HG03342 (cell line): ENCODE results near the gene PRRC2B.
"Not testable (repeated sequence)": the region's sequence is repeated elsewhere in the genome, so short reads cannot be mapped to it uniquely, and the experiment has no call there.

Source experiments
- ATAC-seq: cut with Tn5 transposase; IDR thresholded peaks from one replicate; pipeline ENCODE4 v1.9.1; 2021; ENCODE audit warnings: mild to moderate bottlenecking, moderate library complexity; ENCODE audit not compliant: unreplicated experiment

Gene PRRC2B

DNA sequence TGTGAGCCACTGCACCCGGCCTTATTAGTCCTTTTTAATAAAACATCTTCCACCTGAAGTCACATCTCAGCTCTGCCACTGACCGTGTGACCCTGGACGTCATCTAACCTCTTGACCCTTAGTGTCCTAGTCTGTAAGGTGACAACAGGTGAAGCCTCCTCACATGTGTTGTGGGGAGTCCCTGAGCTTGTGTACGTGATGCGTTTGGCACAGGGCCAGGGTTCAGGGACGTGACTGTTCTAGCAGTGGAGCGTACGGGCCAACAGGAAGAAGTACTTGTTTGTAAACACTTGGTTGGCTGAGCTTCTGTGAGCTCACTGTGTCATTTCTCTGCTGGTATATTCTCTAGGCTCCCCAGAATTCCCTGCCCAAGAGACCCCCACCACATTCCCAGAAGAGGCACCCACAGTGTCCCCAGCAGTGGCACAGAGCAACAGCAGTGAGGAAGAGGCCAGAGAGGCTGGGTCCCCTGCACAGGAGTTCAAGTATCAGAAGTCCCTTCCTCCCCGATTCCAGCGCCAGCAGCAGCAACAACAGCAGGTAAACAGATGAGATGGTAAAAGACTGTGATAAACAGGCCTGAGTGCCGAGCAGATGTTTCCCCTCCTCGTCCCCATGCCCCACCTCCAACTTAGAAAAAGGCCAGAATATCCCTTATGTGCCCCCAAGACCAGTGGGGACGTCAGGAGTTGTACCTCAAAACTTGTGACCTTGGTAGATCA, 73.5 kb downstream of the PRRC2B start:
- no peak for ATAC-seq

DNA sequence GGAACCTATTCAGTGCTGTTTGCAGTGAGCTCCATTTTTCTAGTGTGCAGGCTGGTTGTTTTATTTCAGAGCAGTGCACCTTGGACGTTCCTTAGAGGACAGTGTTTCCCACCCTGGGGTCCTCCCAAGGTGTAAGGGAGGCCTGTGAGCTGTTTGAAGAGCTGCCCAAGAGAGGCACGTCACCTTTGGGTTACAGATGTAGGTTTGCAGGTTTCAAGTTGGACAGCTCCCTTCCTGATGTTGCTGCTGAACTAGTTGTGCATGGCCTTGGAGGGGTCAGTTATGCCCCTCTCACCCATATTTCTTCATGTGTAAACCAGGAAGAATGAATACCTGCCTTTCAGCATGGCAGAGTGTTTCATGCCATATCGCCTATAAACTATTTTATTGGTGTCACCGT, 74.1 kb downstream of the PRRC2B start:
- ATAC-seq, result no peak

DNA sequence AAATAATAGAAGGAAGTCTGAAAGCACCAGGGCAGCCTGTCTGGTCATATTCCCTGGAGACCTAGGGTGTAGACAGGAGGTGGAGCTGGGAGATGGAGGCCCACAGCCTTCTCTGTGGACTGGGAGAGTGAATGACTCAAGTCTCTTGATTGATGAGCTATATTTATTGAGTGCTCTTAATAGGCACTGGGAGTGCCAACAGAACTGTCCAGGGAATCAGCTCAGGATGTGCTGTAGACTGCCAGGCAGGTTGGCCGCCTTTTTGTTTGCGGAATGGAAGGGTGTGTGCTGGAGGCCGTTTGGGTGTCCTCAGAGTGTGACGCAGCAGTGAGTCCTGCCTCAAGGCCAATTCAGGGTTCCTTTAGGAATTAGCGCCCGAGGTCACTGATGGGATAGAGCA, 75.5 kb downstream of the PRRC2B start:
- no peak for ATAC-seq

DNA sequence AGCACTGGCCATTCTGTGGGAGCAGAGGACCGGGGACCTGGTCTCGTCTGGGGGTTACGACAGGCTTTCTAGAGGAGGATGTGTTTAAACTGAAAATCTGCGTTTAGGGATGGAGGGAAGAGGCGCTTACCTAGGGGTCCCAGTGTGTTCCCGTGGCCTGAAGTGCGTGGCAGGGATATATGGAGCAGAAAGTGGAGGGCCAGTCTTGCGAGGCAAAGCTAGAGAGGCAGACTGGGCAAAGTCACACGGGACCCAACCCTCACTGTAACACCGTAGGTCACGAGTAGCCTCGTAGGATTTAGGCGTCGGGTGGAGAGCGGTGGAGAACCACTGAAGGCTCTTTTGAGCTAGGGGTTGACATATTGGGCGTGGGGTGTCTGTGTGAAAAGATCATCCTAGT, 76.1 kb downstream of the PRRC2B start:
- ATAC-seq, result no peak

DNA sequence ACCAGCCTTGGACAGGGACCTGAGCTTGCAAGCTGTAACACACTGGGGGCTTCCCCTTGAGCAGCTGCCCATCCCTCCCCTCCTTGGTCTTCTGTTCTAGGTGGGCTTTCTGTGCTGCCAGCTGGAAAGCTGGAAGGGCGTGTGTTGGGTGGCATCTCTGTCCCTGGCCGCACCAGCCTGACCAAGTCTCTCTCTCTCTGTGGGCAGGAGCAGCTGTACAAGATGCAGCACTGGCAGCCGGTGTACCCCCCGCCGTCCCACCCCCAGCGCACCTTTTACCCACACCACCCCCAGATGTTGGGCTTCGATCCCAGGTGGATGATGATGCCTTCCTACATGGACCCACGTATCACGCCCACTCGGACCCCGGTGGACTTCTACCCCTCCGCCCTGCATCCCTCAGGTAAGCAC, 76.7 kb downstream of the PRRC2B start:
- ATAC-seq, result no peak

DNA sequence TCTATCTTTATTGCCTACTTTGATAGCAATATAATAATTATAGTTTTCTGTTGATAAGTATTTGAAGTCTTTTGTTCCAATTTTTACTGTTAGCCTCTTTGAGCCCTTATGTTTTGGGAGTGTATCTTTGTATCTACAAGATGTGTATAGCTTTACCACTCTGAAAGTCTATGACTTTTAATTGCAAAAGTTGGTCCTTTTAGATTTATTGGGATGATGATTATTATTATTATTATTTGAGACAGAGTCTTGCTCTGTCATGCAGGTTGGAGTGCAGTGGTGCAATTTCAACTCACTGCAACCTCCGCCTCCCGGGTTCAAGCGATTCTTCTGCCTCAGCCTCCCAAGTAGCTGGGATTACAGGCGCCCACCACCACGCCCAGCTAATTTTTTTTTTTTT, 78.2 kb downstream of the PRRC2B start:
- not testable (repeated sequence) for ATAC-seq

DNA sequence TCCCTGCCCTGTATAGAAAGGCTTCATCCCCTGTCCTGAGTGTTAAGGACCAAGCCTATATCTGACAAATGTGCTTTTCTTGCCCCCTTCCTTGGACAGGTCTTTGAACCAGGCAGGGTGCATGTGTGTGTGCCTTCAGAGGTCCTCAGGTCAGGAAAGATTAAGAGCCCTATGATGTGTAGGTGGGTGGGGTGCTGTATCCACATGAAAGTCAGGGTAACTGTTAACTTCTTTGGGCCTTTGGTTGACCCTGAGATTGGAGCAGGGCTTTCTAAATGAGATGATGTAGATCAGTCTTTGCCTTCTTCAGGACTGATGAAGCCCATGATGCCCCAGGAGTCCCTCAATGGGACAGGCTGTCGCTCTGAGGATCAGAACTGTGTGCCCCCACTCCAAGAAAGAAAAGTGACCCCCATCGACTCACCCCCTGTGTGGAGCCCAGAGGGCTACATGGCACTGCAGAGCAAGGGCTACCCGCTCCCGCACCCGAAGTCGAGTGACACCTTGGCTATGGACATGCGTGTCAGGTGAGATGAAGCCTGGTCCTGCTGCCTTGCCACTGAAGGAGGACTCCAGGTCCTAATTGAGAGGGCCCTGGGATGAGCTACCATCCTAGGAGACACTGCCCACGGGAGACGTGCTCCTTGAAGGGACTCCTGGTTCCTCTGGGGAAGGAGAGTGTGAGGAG, 79.5 kb downstream of the PRRC2B start:
- no peak for ATAC-seq

DNA sequence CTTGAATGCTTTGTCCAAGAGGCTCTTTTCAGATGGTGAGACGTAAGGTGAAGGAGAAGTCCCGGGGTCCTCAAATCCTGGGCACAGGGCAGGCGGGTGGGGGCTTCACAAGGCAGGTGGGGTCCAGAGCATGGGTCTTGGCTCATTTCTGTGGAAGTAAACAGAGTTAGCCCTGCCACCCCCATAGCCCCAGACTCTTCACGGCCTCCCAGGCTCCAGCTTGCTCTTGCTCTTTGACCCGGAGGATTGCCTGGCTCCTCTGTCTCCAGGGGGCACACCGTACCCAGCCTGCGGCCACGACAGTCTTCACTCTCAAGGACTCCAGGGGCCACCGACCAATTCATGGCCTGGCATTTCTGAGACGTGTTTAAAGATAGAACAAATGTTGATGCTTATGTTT, 80.0 kb downstream of the PRRC2B start:
- no peak for ATAC-seq

DNA sequence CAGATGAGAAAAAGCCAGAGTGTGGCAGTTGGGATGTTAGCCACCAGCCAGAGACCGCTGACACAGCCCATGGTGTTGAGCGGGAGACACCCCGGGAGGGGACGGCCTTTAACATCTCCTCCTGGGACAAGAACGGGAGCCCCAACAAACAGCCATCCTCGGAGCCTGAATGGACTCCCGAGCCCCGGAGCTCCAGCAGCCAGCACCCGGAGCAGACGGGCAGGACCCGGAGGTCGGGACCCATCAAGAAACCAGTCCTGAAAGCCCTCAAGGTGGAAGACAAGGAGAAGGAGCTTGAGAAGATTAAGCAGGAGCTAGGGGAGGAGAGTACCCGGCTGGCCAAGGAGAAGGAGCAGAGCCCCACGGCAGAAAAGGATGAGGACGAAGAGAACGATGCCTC, 80.8 kb downstream of the PRRC2B start:
- ATAC-seq, result no peak

DNA sequence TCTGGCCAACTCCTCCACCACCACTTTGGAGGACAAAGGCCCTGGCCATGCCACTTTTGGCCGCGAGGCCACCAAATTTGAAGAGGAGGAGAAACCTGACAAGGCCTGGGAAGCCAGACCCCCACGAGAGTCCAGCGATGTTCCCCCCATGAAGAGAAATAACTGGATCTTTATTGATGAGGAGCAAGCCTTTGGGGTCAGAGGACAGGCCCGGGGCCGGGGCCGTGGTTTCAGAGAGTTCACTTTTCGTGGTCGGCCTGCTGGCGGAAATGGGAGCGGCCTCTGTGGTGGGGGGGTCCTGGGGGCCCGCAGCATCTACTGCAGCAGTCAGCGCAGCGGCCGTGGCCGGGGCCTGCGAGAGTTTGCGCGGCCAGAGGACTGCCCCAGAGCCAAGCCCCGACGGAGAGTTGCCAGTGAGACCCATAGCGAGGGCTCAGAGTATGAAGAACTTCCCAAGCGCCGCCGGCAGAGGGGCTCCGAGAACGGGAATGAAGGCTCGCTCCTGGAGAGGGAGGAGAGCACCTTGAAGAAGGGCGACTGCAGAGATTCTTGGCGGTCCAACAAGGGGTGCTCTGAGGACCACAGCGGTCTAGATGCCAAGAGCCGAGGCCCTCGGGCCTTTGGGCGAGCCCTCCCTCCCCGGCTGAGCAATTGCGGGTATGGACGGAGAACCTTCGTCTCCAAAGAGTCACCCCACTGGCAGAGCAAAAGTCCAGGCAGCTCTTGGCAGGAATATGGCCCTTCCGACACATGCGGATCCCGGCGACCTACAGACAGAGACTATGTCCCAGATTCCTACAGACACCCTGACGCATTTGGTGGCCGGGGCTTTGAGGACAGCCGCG, 81.4 kb downstream of the PRRC2B start:
- no peak for ATAC-seq

DNA sequence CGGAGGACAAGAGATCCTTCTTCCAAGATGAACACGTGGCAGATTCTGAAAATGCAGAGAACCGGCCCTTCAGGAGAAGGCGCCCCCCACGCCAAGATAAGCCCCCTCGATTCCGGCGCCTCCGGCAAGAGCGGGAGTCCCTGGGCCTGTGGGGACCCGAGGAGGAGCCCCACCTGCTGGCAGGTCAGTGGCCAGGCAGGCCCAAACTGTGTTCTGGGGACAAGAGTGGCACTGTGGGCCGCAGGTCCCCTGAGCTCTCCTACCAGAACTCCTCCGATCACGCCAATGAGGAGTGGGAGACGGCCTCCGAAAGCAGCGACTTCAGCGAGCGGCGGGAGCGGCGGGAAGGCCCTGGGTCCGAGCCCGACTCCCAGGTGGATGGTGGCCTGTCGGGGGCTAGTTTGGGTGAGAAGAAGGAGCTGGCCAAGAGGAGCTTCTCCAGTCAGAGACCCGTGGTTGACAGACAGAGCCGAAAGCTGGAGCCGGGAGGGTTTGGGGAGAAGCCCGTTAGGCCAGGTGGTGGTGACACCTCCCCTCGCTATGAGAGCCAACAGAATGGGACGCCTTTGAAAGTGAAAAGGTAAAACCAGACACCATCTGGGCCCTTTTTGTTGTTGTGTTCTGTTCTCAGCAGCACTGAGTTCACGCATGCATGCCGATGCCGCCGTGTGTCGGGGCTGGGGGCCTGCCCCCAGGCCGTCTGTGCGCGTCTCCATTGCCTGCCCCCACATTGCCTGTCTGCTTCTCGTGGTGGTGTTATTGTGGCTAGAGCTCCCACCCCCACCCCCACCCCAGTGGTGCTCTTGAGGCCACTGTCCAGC, 82.3 kb downstream of the PRRC2B start:
- ATAC-seq, result no peak

DNA sequence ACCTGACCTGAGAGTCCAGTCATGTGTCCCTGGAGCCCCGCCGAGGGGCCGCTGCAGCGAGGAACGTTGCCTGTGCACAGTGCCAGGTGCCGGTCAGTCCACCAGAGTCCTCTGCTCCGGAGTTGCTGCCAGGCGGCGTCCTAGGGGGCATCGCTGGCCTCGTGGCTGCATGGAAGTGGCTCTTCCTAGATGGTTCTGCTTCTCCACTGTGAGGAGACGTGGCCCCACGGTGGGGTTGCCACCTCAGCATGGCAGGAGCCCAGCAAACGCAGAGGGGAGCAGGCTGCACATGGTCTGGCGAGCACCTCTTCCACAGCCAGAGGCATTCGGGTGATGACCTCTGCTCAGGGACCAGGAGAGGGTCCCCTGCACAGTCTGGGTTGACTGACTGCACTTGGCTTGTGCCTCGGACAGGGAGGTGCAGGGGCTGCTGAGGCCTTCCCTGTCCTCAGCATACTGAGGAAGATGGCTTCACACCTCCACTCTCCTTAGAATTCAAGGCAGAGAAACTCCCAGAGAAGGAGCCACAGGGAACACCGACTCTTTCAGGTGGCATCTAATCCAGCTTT, 83.0 kb downstream of the PRRC2B start:
- ATAC-seq, result no peak

DNA sequence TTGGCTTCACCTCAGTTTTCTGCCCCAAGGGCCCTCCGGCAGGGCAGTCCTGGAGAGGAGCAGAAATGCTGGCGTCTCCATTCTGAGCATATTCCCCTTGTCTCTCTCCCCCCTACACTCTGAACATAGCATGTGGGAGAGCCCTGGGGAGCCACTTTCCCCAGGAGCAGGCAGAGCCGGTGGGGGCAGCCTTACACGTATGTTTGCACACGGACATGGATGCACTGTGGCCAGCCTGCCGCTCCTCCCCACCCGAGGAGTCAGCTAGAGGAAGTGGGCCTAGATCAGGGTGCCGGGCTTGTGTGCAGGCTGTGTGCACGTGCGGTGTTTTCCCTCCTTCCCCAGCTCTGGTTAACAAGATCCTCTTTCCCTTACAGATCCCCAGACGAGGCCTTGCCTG, 83.5 kb downstream of the PRRC2B start:
- no peak for ATAC-seq

DNA sequence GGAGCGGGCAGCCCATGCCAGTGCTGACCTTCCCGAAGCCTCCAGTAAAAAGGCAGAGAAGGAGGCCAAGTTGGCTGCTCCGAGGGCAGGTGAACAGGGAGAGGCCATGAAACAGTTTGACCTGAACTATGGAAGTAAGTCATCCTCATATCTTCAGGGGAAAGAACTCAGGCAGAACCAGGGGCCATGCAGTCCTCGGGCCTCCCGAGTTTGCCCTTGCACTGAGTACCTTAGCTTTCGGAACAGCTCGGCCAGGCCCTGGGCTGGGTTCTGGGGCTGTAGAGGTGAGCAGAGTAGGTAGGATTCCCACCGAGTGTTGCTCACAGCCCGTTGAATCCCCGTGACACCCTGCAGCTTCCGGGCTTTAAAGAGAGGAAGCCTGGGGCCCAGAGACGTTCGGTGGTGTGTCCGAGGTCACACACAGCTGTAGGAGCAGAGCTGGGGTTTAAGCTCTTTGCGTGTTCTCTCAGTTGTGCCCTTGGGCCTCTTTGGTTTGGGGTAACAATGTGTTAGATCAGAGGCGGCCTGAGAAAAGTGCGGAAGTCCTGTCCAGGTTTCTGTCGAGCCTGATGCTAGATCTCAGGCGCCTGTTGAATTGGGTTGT, 84.0 kb downstream of the PRRC2B start:
- ATAC-seq, result no peak

DNA sequence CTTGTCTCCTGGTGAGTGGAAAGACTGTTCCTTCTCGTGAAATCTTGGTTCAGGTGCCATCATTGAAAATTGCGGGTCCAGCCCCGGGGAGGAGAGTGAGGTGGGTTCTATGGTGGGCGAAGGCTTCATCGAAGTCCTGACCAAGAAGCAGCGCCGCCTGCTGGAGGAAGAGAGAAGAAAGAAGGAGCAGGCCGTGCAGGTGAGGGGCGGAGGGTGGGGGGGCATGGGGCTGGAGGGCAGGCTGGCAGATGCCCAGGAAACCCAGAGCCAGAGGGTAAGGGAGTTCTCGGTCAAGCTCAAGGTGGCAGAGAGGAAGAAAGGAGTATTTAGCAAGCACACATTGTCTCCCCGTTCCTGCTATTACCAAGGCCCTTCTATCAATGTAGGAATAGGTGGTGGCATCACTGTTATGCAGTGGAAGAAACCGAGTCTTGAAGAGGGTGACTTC, 84.6 kb downstream of the PRRC2B start:
- no peak for ATAC-seq

DNA sequence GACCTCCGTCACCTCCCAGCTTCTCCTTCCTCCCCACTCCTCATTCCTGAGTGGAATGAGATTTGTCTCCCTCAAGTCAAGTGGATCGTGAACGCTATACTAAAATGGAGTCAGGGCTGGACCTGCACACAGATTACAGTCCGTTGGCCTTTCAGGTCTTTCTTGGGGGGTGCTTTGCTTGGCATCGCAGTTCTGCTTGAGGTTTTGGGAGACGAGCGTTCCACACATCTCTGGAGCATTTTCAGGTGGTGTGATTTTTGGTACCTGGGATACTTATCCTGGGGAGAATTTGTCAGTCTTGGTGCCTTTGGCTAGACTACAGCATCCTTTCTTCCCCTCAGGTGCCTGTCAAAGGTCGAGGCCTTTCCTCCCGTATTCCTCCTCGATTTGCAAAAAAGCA, 85.0 kb downstream of the PRRC2B start:
- ATAC-seq, result no peak

DNA sequence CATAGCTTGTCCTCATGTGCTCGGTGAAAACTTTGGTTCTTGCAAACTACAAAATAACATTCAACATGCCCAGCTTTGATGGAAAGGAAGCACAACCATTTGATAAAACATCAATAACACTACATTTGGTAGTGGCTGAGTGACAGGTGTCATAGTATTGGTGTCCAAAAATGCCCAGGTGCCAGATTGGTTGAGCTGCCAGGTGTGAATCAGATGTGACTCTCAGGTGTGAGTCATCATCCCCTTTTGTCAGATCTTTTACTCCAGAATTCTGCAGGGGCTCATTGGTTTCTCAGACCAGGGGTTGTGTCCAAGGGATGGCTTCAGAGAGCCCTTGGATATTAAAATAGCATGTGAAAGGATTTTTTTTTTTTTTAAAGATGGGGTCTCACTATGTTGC, 86.4 kb downstream of the PRRC2B start:
- ATAC-seq, result no peak

DNA sequence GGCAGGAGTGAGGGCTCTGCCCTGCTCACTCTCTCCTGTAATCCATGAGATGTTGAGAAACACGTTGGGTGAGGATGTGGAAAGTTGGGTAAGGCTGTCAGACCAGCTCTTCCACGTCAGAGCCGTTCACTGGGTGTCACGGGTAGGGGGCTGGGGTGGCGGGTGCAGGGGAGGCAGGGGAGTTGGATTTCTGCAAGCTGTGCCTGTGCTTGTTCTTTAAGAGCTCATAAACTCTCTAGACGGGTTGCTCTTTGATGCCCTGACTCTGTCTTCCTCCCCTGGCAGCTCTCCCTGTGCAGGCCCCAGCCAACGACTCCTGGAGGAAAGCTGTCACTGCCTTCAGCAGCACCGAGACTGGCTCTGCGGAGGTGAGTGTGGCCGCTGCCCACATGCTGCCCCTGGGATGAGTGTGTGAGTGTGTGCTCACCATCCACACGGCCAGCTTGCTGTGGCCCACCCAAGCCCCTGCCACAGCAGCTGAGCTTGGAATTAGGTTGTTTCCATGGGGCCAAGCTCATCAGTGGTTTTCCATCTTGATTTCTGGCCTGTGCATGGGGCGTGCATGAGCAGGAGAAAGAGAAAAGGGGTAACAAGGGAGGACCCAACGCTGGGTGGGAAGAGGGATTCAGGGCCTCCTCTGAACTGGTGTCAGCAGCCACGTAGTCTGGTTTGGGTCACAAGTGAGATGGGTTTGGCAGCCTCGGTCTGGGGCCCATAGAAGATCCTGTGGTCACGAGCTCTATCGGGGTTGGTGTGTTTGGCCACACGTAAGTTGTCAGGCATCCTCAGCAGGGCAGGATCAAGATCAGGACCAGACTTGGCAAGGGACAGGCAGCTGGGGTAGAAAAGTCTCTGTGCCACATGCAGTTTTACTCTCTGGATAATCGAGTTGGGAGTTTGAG, 87.8 kb downstream of the PRRC2B start:
- ATAC-seq, result no peak

DNA sequence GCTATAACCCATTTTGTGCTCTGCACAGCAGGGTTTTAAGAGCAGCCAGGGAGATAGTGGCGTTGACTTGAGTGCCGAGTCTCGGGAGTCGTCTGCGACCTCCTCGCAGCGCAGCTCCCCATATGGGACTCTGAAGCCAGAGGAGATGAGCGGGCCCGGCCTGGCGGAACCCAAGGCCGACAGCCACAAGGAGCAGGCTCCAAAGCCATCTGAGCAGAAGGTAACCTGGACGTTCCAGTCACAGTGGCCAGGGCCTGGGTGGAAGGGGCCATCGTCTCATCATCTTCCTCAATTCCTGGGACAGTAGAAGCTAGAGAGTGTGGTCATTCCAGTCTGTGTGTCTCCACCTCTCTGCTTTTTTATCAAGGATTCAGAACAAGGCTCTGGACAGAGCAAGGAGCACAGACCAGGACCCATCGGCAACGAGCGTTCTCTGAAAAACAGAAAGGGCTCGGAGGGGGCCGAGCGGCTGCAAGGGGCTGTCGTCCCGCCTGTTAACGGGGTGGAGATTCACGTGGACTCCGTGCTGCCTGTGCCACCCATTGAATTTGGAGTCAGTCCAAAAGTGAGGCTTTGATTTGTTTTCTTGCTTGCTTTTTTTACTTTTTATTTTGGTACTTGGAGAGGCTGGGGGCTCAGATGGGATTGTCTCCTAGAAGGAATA, 88.6 kb downstream of the PRRC2B start:
- no peak for ATAC-seq
